ENCODE results near the gene CEMIP2. TPM values are rescaled to one million over a fixed set of nuclear protein-coding genes. Genes with fewer than 3 reads are reported as not detected.

The CEMIP2 gene
- total and polyA plus RNA-seq, 4 donors: 18.8 to 123 (median 38.6) TPM

- Histone ChIP-seq H3K27ac (ENCODE audit: low read depth in 1 of 2, low read length in 2 of 2) (no peak overlapping the region), H3K9ac (ENCODE audit: low read depth in 1 of 2, low read length in 2 of 2) (no peak overlapping the region), H3K9me3 (ENCODE audit: control insufficient read depth in 4 of 4, low read length in 3 of 4) (no peaks in the 10 kb centered on the region), H3K4me3 (ENCODE audit: low read depth in 1 of 3, low read length in 3 of 3) (no peak overlapping the region), H3K36me3 (ENCODE audit: control insufficient read depth in 4 of 4, insufficient read depth in 3 of 4, low read depth in 1 of 4, low read length in 3 of 4) (no peaks in the 10 kb centered on the region), H3K27me3 (ENCODE audit: control insufficient read depth in 4 of 4, insufficient read depth in 4 of 4, low read length in 3 of 4) (no peaks in the 10 kb centered on the region), H3K4me1 (ENCODE audit: control insufficient read depth in 4 of 4, insufficient read depth in 4 of 4, low read length in 3 of 4) (peaks cover 0 to 9% (median 0%) of the 10 kb centered on the region in 4 donors)
- TF ChIP-seq RAD21 (IDR thresholded peaks at IDR 0.05) (no peak), SP1 (IDR thresholded peaks at IDR 0.05) (no peak), MAX (IDR thresholded peaks at IDR 0.05) (no peak), REST (IDR thresholded peaks at IDR 0.05) (no peak), CTCF (IDR thresholded peaks at IDR 0.05; ENCODE audit: low read depth, low read length, missing input control) (no peak), HNF4G (IDR thresholded peaks at IDR 0.05) (no peak), HNF4A (conservative IDR thresholded peaks at IDR 0.05) (no peak)
- no peak for DNase-seq (ENCODE audit: low spot score)
- 88% methylated on average over 1 of the region's 1 CpG for WGBS
Observed at GRCh38 chr9:71670121-71670520, 98.2 kb downstream of the CEMIP2 start.

- WGBS: 78% methylated on average over 3 of the region's 3 CpGs
- no peak overlapping the region for H3K27ac ChIP-seq (ENCODE audit: low read depth in 1 of 2, low read length in 2 of 2)
Observed at GRCh38 chr9:71669284-71669995, 98.9 kb downstream of the CEMIP2 start.

More at GRCh38 chr9:71669284-71669995, 98.9 kb downstream of the CEMIP2 start:
- Histone ChIP-seq H3K9me3 (ENCODE audit: control insufficient read depth in 4 of 4, low read length in 3 of 4) (no peaks in the 10 kb centered on the region), H3K4me3 (ENCODE audit: low read depth in 1 of 3, low read length in 3 of 3) (no peak overlapping the region), H3K36me3 (ENCODE audit: control insufficient read depth in 4 of 4, insufficient read depth in 3 of 4, low read depth in 1 of 4, low read length in 3 of 4) (no peaks in the 10 kb centered on the region), H3K4me1 (ENCODE audit: control insufficient read depth in 4 of 4, insufficient read depth in 4 of 4, low read length in 3 of 4) (peaks cover 0 to 9% (median 0%) of the 10 kb centered on the region in 4 donors), H3K9ac (ENCODE audit: low read depth in 1 of 2, low read length in 2 of 2) (no peak overlapping the region), H3K27me3 (ENCODE audit: control insufficient read depth in 4 of 4, insufficient read depth in 4 of 4, low read length in 3 of 4) (no peaks in the 10 kb centered on the region)
- TF ChIP-seq TAF1 (conservative IDR thresholded peaks at IDR 0.05) (no peak), GABPA (IDR thresholded peaks at IDR 0.05 in 1 of 2, conservative IDR thresholded peaks at IDR 0.05 in 1 of 2) (no peak), EGR1 (IDR thresholded peaks at IDR 0.05; ENCODE audit: low read depth in 2 of 2) (no peak), ATF3 (IDR thresholded peaks at IDR 0.05) (no peak), HNF4A (conservative IDR thresholded peaks at IDR 0.05) (peak; percentile 59 to 60), RXRA (IDR thresholded peaks at IDR 0.05) (peak; percentile 33 to 44), CTCF (IDR thresholded peaks at IDR 0.05; ENCODE audit: low read depth, low read length, missing input control) (peak; percentile 46), MAX (IDR thresholded peaks at IDR 0.05) (no peak), JUND (IDR thresholded peaks at IDR 0.05) (no peak), RAD21 (IDR thresholded peaks at IDR 0.05) (peak; percentile 28 to 61), FOXA1 (IDR thresholded peaks at IDR 0.05) (no peak), REST (IDR thresholded peaks at IDR 0.05) (no peak), SP1 (IDR thresholded peaks at IDR 0.05) (no peak)
- no peak for DNase-seq (ENCODE audit: low spot score)

Measured in liver (tissue), 9 donors.